Nephron (organoid): ENCODE measurements around the gene RAB11FIP5.
"Not testable (repeated sequence)": the region's sequence is repeated elsewhere in the genome, so short reads cannot be mapped to it uniquely, and the experiment has no call there.

ENCODE experiments used
- H3K27ac Mint-ChIP-seq, 3 experiments: 2 replicates each; pipeline ENCODE4 v1.8.0; 2020; ENCODE audit warnings: mixed read lengths in 3 of 3, mild to moderate bottlenecking in 2 of 3, moderate library complexity in 1 of 3
- H3K27me3 Mint-ChIP-seq: 2 replicates; pipeline ENCODE4 v1.8.0; 2021; ENCODE audit warnings: low read depth, mild to moderate bottlenecking, moderate library complexity, mixed read lengths
- H3K36me3 Mint-ChIP-seq: 2 replicates; pipeline ENCODE4 v1.8.0; 2020; ENCODE audit warnings: low read depth, mixed read lengths
- H3K4me1 Mint-ChIP-seq: 2 replicates; pipeline ENCODE4 v1.8.0; 2020; ENCODE audit warnings: mixed read lengths
- H3K4me3 Mint-ChIP-seq, 3 experiments: 2 replicates each; pipeline ENCODE4 v1.8.0; 2020; ENCODE audit warnings: mild to moderate bottlenecking in 3 of 3, mixed read lengths in 3 of 3, moderate library complexity in 2 of 3
- H3K9me3 Mint-ChIP-seq: 2 replicates; pipeline ENCODE4 v1.8.0; 2020; ENCODE audit warnings: mixed read lengths
- CTCF ChIP-seq, 3 experiments: fragments of 200-600 bp; sonication (generic); IDR thresholded peaks; one replicate each; pipeline ENCODE4 v1.5.0; 2021; ENCODE audit warnings: antibody characterized with exemption in 3 of 3; ENCODE audit not compliant: unreplicated experiment in 3 of 3

The RAB11FIP5 gene

DNA sequence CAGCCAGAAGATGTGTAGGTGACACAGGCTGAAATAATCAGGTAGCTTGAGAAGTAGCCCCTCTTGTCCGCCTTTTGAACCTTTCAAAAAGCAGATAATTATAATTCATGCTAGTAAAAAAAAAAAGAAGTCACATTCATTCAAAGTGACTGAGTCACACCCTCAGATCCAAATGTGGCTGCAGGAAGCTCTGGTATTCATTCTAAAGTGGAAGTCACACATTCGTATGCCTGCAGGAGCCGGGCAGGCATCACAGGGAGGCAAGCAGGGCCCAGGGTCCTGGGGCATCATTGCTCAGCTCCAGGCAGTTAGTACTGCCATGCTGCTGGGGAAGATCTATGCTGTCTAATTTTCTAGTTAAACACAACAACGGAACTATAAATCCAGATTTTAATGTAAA, 21.7 kb upstream of the RAB11FIP5 start:
- Mint-ChIP-seq H3K4me3 (no peak overlapping the region), H3K27ac (no peak overlapping the region), H3K27me3 (peaks cover 11% of the 10 kb centered on the region), H3K9me3 (peaks cover 3% of the 10 kb centered on the region), H3K36me3 (no peaks in the 10 kb centered on the region), H3K4me1 (peaks cover 5% of the 10 kb centered on the region)
- TF ChIP-seq CTCF (IDR thresholded peaks at IDR 0.05; ENCODE audit: unreplicated experiment in 3 of 3), result no peak

- peak overlapping the region; percentile 53 to 59 (median 59) for H3K27ac Mint-ChIP-seq
- peaks cover 5% of the 10 kb centered on the region for H3K4me1 Mint-ChIP-seq
- H3K36me3 Mint-ChIP-seq, result no peaks in the 10 kb centered on the region
- no peak overlapping the region for H3K4me3 Mint-ChIP-seq
- peaks cover 6% of the 10 kb centered on the region for H3K9me3 Mint-ChIP-seq
- TF ChIP-seq CTCF (IDR thresholded peaks at IDR 0.05; ENCODE audit: unreplicated experiment in 3 of 3), result no peak
- H3K27me3 Mint-ChIP-seq, result peaks cover 19% of the 10 kb centered on the region
These were observed 20.9 kb upstream of the RAB11FIP5 start for GRCh38 chr2:73133566-73134197.

DNA sequence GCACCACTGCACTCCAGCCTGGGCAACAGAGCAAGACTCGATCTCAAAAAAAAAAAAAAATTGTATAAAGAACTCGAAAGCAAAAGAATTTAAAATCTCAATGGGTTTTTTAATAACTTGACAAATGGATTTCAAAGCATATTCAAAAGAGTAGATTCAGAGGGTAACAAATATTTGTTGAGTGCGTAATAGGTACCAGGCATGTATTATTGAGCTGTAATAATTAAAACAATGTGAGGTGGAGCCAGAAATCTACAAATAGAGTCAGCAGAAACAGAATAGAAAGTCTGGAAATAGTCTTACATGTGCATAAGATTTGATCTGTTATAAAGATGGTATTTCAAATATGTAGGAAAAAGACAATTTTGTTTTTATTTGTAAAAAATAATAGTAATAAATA, 19.1 kb upstream of the RAB11FIP5 start:
- H3K27ac Mint-ChIP-seq, result no peak overlapping the region
- H3K4me1 Mint-ChIP-seq, result peaks cover 5% of the 10 kb centered on the region
- no peak for TF ChIP-seq CTCF (IDR thresholded peaks at IDR 0.05; ENCODE audit: unreplicated experiment in 3 of 3)
- peaks cover 17% of the 10 kb centered on the region for H3K27me3 Mint-ChIP-seq
- H3K4me3 Mint-ChIP-seq, result no peak overlapping the region
- H3K9me3 Mint-ChIP-seq, result peaks cover 6% of the 10 kb centered on the region
- no peaks in the 10 kb centered on the region for H3K36me3 Mint-ChIP-seq

- H3K4me3 Mint-ChIP-seq, result no peak overlapping the region
- peaks cover 17% of the 10 kb centered on the region for H3K27me3 Mint-ChIP-seq
- peaks cover 5% of the 10 kb centered on the region for H3K4me1 Mint-ChIP-seq
- no peak for TF ChIP-seq CTCF (IDR thresholded peaks at IDR 0.05; ENCODE audit: unreplicated experiment in 3 of 3)
- H3K36me3 Mint-ChIP-seq, result no peaks in the 10 kb centered on the region
- H3K9me3 Mint-ChIP-seq, result peaks cover 9% of the 10 kb centered on the region
- H3K27ac Mint-ChIP-seq, result no peak overlapping the region
These were observed 18.0 kb upstream of the RAB11FIP5 start for GRCh38 chr2:73130790-73131189.

DNA sequence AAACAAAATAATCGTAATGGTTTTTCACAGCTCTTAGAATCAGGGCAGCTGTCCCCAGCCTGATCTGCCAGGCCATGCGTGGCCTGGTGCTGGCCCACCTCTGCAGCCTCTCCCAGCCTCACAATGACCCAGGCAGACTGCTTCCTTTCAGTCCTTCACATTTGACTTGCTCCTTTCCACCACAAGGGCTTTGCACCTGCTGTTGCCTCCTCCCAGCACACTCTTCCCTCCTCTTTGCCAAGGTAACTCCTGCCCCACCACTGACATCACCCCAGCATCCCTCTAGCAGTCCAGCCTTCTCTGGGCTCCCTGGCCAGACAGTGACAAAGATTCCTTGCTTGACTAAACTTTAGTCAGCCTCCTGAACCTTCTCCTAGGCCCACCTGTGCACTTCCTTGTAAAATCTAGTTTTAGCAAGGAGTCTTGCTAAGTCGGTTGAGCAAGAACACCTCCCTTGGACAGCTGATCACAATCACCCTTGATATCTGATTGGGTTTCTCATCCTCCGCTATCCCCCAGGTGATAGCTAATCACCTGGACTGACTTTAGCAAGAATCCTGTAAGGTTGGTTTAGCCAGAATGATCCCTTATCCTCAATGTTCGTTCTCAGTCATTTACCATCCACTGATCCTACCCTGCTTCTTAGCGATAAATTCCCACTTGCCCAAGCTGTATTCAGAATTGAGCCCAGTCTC, 16.2 kb upstream of the RAB11FIP5 start:
- Mint-ChIP-seq H3K27ac (no peak overlapping the region), H3K27me3 (peaks cover 17% of the 10 kb centered on the region), H3K4me1 (peaks cover 3% of the 10 kb centered on the region), H3K4me3 (no peak overlapping the region), H3K9me3 (peaks cover 12% of the 10 kb centered on the region), H3K36me3 (no peaks in the 10 kb centered on the region)
- TF ChIP-seq CTCF (IDR thresholded peaks at IDR 0.05; ENCODE audit: unreplicated experiment in 3 of 3), result no peak

- Mint-ChIP-seq H3K4me3 (no peak overlapping the region), H3K27me3 (peaks cover 16% of the 10 kb centered on the region), H3K27ac (no peak overlapping the region), H3K4me1 (peaks cover 9% of the 10 kb centered on the region), H3K9me3 (peaks cover 10% of the 10 kb centered on the region), H3K36me3 (no peaks in the 10 kb centered on the region)
- TF ChIP-seq CTCF (IDR thresholded peaks at IDR 0.05; ENCODE audit: unreplicated experiment in 3 of 3), result no peak
These were observed 9.8 kb upstream of the RAB11FIP5 start for GRCh38 chr2:73122536-73122935.

GRCh38 chr2:73119611-73120239, 7.0 kb upstream of the RAB11FIP5 start:
- H3K36me3 Mint-ChIP-seq, H3K9me3 Mint-ChIP-seq, H3K4me3 Mint-ChIP-seq, H3K4me1 Mint-ChIP-seq: not testable (repeated sequence)
- H3K27me3 Mint-ChIP-seq, result peaks cover 29% of the 10 kb centered on the region
- H3K27ac Mint-ChIP-seq, result peak overlapping the region in 2 of 3 experiments; percentile 30 to 81
